ENCODE measurements around the gene ARL16. TPM values are rescaled to one million over a fixed set of nuclear protein-coding genes. Genes with fewer than 3 reads are reported as not detected.

Gene ARL16
- total and polyA plus RNA-seq, 2 of the 8 experiments (the other 6 are each of a cell fraction or from before 2014, with no cell fraction given): 37.0 to 60.8 TPM

GRCh38 chr17:81723651-81724209 lies 40.1 kb upstream of the ARL16 start:
- FAIRE-seq (no peak), DNase-seq (ENCODE audit: low read depth in 1 of 2, low spot score in 2 of 2) (no peak)
- Histone ChIP-seq H2BK120ac (replicated peaks; ENCODE audit: low read depth, low read length) (no peak overlapping the region), H3K9ac (replicated peaks in 1 of 4; ENCODE audit: extremely low read depth in 1 of 4, low read depth in 3 of 4, low read length in 3 of 4) (no peak overlapping the region), H2BK5ac (ENCODE audit: low read depth, low read length) (no peak overlapping the region), H4K5ac (ENCODE audit: insufficient read length, low read depth, low read length) (no peak overlapping the region), H3K23me2 (ENCODE audit: low read depth, low read length) (no peaks in the 10 kb centered on the region), H2BK15ac (ENCODE audit: low read length) (no peak overlapping the region; the same call in 1 of the 2 replicates), H2AFZ (ENCODE audit: low read length) (no peak overlapping the region), H3K18ac (ENCODE audit: extremely low read depth, low read length) (no peak overlapping the region), H4K91ac (replicated peaks; ENCODE audit: insufficient read length, low read length) (no peak overlapping the region), H3K56ac (replicated peaks; ENCODE audit: insufficient read length, low read depth, low read length) (no peak overlapping the region), H2AK5ac (ENCODE audit: low read depth, low read length) (no peak overlapping the region), H2BK12ac (ENCODE audit: low read depth, low read length) (no peak overlapping the region), H3K4me3 (ENCODE audit: extremely low read depth in 1 of 4, insufficient read depth in 2 of 4, low read depth in 3 of 4, low read length in 4 of 4) (no peak overlapping the region), H3K14ac (ENCODE audit: insufficient read length) (no peak overlapping the region), H3K4me2 (ENCODE audit: insufficient read depth in 1 of 2, low read depth in 2 of 2, low read length in 2 of 2) (no peak overlapping the region), H3K4me1 (replicated peaks in 1 of 4; ENCODE audit: control insufficient read depth in 3 of 4, insufficient read depth in 4 of 4, low read length in 3 of 4) (peaks cover 0 to 10% (median 3%) of the 10 kb centered on the region in 4 experiments; a peak in 5 of 7 replicates), H3K27ac (ENCODE audit: low read depth, low read length) (no peak overlapping the region), H4K8ac (ENCODE audit: extremely low read depth, insufficient read depth, low read length) (no peak overlapping the region), H3K23ac (ENCODE audit: insufficient read length) (no peak overlapping the region), H4K20me1 (replicated peaks in 1 of 2; ENCODE audit: control insufficient read depth in 1 of 2, insufficient read depth in 2 of 2, low read length in 2 of 2) (no peaks in the 10 kb centered on the region), H3K4ac (replicated peaks; ENCODE audit: insufficient read length, low read depth, low read length) (no peak overlapping the region), H3K27me3 (replicated peaks in 1 of 4; ENCODE audit: control insufficient read depth in 3 of 4, extremely low read depth in 1 of 4, insufficient read depth in 3 of 4, low read length in 3 of 4) (no peaks in the 10 kb centered on the region), H3K9me3 (ENCODE audit: insufficient read depth in 2 of 2, low read depth in 1 of 2, low read length in 1 of 2) (no peaks in the 10 kb centered on the region), H3K36me3 (ENCODE audit: control insufficient read depth in 2 of 4, insufficient read depth in 4 of 4, low read length in 3 of 4) (no peaks in the 10 kb centered on the region; a peak in 1 of 8 replicates), H2BK20ac (ENCODE audit: low read length) (no peak overlapping the region), H3K79me2 (ENCODE audit: control insufficient read depth in 1 of 2, insufficient read depth in 2 of 2, low read length in 2 of 2) (no peaks in the 10 kb centered on the region), H3K79me1 (ENCODE audit: low read depth, low read length) (no peaks in the 10 kb centered on the region)
- WGBS, 2 experiments (ENCODE audit: extremely low coverage in 1 of 2, insufficient coverage in 1 of 2, insufficient read length in 1 of 2, insufficient replicate concordance in 2 of 2, low coverage in 1 of 2, low lambda C conversion rate in 2 of 2, missing lambda C conversion rate in 1 of 2): 90% methylated on average over 12 of the region's 12 CpGs; no CpG with 5 or more reads in 1 of the 2 experiments
- ChIA-PET CTCF (ENCODE audit: partially characterized antibody) (interaction anchor here (0.8 to 1.6 kb wide), 2 partner anchors 83 to 146 kb away, joined by 3 to 4 read pairs; no protein-coding TSS in a partner anchor), POLR2A (ENCODE audit: partially characterized antibody) (interaction anchor here (0.6 to 25.9 kb wide), 6 partner anchors 15 to 146 kb away, joined by 3 to 348 read pairs (median 3); partner anchors contain the start of genes MRPL12 and SLC25A10)
- TF ChIP-seq ATF3 (IDR thresholded peaks at IDR 0.05; ENCODE audit: insufficient read depth, low read depth, low read length): no peak
- no peak for TF ChIP-seq TBP (IDR thresholded peaks at IDR 0.05; ENCODE audit: low read depth, low read length)
- TF ChIP-seq TEAD4 (IDR thresholded peaks at IDR 0.05; ENCODE audit: low read depth, low read length): no peak
- no peak for TF ChIP-seq CBX5 (IDR thresholded peaks at IDR 0.05; ENCODE audit: low read depth, low read length)
- TF ChIP-seq ASH2L (IDR thresholded peaks at IDR 0.05; ENCODE audit: low read length): no peak
- no peak for TF ChIP-seq POU5F1 (IDR thresholded peaks at IDR 0.05; ENCODE audit: low read depth, low read length)
- TF ChIP-seq EP300 (IDR thresholded peaks at IDR 0.05; ENCODE audit: borderline replicate concordance in 1 of 2, low read depth in 2 of 2, low read length in 2 of 2): no peak
- no peak for TF ChIP-seq POLR2AphosphoS5 (IDR thresholded peaks at IDR 0.05; ENCODE audit: low read depth, low read length)
- TF ChIP-seq JUN (IDR thresholded peaks at IDR 0.05; ENCODE audit: low read depth, low read length): no peak
- TF ChIP-seq CTCF (IDR thresholded peaks at IDR 0.05; ENCODE audit: control extremely low read depth in 1 of 3, insufficient read depth in 1 of 3, low read depth in 1 of 3, low read length in 3 of 3): no peak
